Endometrial microvascular endothelial cells (primary cell): ENCODE results near the gene KCNQ5. TPM values are rescaled to one million over a fixed set of nuclear protein-coding genes. Genes with fewer than 3 reads are reported as not detected.

ENCODE experiments used
- in situ Hi-C: cut with HindIII; loops from 2 replicates; pipeline ENCODE4 v1.10.0; 2017; ENCODE audit warnings: low sequenced_read_pairs, low pct_unique_long_range_greater_than_20kb; ENCODE audit errors: inconsistent ontology term
- total RNA-seq: library from RNA; depleted of rRNA; stranded (reverse); fragments of >200 nt; gene quantifications from one replicate; pipeline ENCODE4 v1.2.3, GENCODE V29; 2015; ENCODE audit errors: inconsistent ontology term

KCNQ5 gene
- total RNA-seq, 1 donor from 2014 or later, result not detected

GRCh38 chr6:72635636-72636035, 13.8 kb downstream of the KCNQ5 start:
- in situ Hi-C loops, result no loop called here

- in situ Hi-C loops, result no loop called here
These were observed 14.4 kb downstream of the KCNQ5 start for GRCh38 chr6:72636215-72636614.

GRCh38 chr6:72636786-72637185, 14.9 kb downstream of the KCNQ5 start:
- in situ Hi-C loops, result no loop called here

GRCh38 chr6:72639920-72640614, 18.2 kb downstream of the KCNQ5 start:
- in situ Hi-C loops, result no loop called here

- in situ Hi-C loops, result no loop called here
These were observed 18.7 kb downstream of the KCNQ5 start for GRCh38 chr6:72640615-72640930.

- in situ Hi-C loops, result no loop called here
These were observed 20.6 kb downstream of the KCNQ5 start for GRCh38 chr6:72642435-72642834.

GRCh38 chr6:72643214-72643613, 21.4 kb downstream of the KCNQ5 start:
- in situ Hi-C loops, result no loop called here

GRCh38 chr6:72646604-72647485, 25.0 kb downstream of the KCNQ5 start:
- in situ Hi-C loops, result no loop called here

GRCh38 chr6:72647489-72647888, 25.6 kb downstream of the KCNQ5 start:
- in situ Hi-C loops, result no loop called here

- in situ Hi-C loops, result no loop called here
These were observed 27.4 kb downstream of the KCNQ5 start for GRCh38 chr6:72649032-72649984.

GRCh38 chr6:72650081-72650745, 28.3 kb downstream of the KCNQ5 start:
- in situ Hi-C loops, result no loop called here

- in situ Hi-C loops, result no loop called here
These were observed 29.3 kb downstream of the KCNQ5 start for GRCh38 chr6:72651174-72651573.

GRCh38 chr6:72651967-72652956, 30.4 kb downstream of the KCNQ5 start:
- in situ Hi-C loops, result no loop called here

GRCh38 chr6:72653026-72653425, 31.2 kb downstream of the KCNQ5 start:
- in situ Hi-C loops, result no loop called here

- in situ Hi-C loops, result no loop called here
These were observed 32.3 kb downstream of the KCNQ5 start for GRCh38 chr6:72654071-72654621.

GRCh38 chr6:72657407-72658197, 35.7 kb downstream of the KCNQ5 start:
- in situ Hi-C loops, result no loop called here

- in situ Hi-C loops, result no loop called here
These were observed 37.9 kb downstream of the KCNQ5 start for GRCh38 chr6:72659754-72660153.
